ENCODE data around the gene NUP62. TPM values are rescaled to one million over a fixed set of nuclear protein-coding genes. Genes with fewer than 3 reads are reported as not detected.

NUP62 gene
- polyA plus RNA-seq, 1 donor (not counting 4 experiments of a cell fraction or from before 2014, with no cell fraction given) = 12.9 TPM

GRCh38 chr19:49904136-49904535, 25.2 kb downstream of the NUP62 start:
- TF ChIP-seq EZH2 (IDR thresholded peaks at IDR 0.05; ENCODE audit: low read length) (no peak), CTCF (optimal IDR thresholded peaks at IDR 0.05 in 1 of 3, IDR thresholded peaks at IDR 0.05 in 1 of 3, conservative IDR thresholded peaks at IDR 0.05 in 1 of 3; ENCODE audit: extremely low read depth in 1 of 3, insufficient read depth in 2 of 3, low read length in 3 of 3) (no peak)
- Histone ChIP-seq H3K4me2 (ENCODE audit: control insufficient read depth, extremely low read depth, insufficient read depth, low read depth, low read length) (no peak overlapping the region), H3K9ac (ENCODE audit: control insufficient read depth, extremely low read depth, insufficient read depth, low read length) (no peak overlapping the region), H3K27ac (ENCODE audit: control insufficient read depth, insufficient read depth, low read length) (no peak overlapping the region), H3K36me3 (ENCODE audit: control insufficient read depth in 2 of 2, extremely low read depth in 1 of 2, insufficient read depth in 2 of 2, low read length in 2 of 2) (peaks cover 10 to 16% of the 10 kb centered on the region in 2 experiments), H3K79me2 (ENCODE audit: control insufficient read depth, insufficient read depth, low read length) (no peaks in the 10 kb centered on the region), H3K9me1 (ENCODE audit: control insufficient read depth, extremely low read depth, insufficient read depth, low read length) (no peaks in the 10 kb centered on the region), H2AFZ (ENCODE audit: control insufficient read depth, low read length) (no peak overlapping the region), H3K27me3 (ENCODE audit: control insufficient read depth, extremely low read depth, insufficient read depth, low read length) (no peaks in the 10 kb centered on the region), H3K4me1 (ENCODE audit: control insufficient read depth, extremely low read depth, insufficient read depth, low read length) (no peaks in the 10 kb centered on the region), H3K9me3 (ENCODE audit: control insufficient read depth, low read depth, low read length) (no peaks in the 10 kb centered on the region), H3K4me3 (ENCODE audit: control insufficient read depth in 2 of 3, extremely low read depth in 1 of 3, insufficient read depth in 2 of 3, low read depth in 1 of 3, low read length in 3 of 3) (no peak overlapping the region), H4K20me1 (ENCODE audit: control insufficient read depth, extremely low read depth, insufficient read depth, low read length) (no peaks in the 10 kb centered on the region)
- DNase-seq (ENCODE audit: low read depth, low spot score) (no peak), FAIRE-seq (no peak)
- dilution Hi-C loops (cut with MboI; ENCODE audit: extremely low pct_ligation_motif_present, low sequenced_read_pairs) = no loop called here

- H4K20me1 ChIP-seq (ENCODE audit: control insufficient read depth, extremely low read depth, insufficient read depth, low read length) = no peaks in the 10 kb centered on the region
- TF ChIP-seq CTCF (optimal IDR thresholded peaks at IDR 0.05 in 1 of 3, IDR thresholded peaks at IDR 0.05 in 1 of 3, conservative IDR thresholded peaks at IDR 0.05 in 1 of 3; ENCODE audit: extremely low read depth in 1 of 3, insufficient read depth in 2 of 3, low read length in 3 of 3) = no peak
- TF ChIP-seq EZH2 (IDR thresholded peaks at IDR 0.05; ENCODE audit: low read length) = no peak
- no peak within 1 kb of the TSS for H2AFZ ChIP-seq (ENCODE audit: control insufficient read depth, low read length)
- DNase-seq (ENCODE audit: low read depth, low spot score) (no peak), FAIRE-seq (no peak)
- no peak within 1 kb of the TSS for H3K4me3 ChIP-seq (ENCODE audit: control insufficient read depth in 2 of 3, extremely low read depth in 1 of 3, insufficient read depth in 2 of 3, low read depth in 1 of 3, low read length in 3 of 3)
- H3K36me3 ChIP-seq (ENCODE audit: control insufficient read depth in 2 of 2, extremely low read depth in 1 of 2, insufficient read depth in 2 of 2, low read length in 2 of 2) = no peaks in the 10 kb centered on the region
- H3K27me3 ChIP-seq (ENCODE audit: control insufficient read depth, extremely low read depth, insufficient read depth, low read length) = peaks cover 18% of the 10 kb centered on the region
- H3K9ac ChIP-seq (ENCODE audit: control insufficient read depth, extremely low read depth, insufficient read depth, low read length) = peak within 1 kb of the TSS; percentile 19
- peak within 1 kb of the TSS; percentile 27 for H3K4me2 ChIP-seq (ENCODE audit: control insufficient read depth, extremely low read depth, insufficient read depth, low read depth, low read length)
- peaks cover 4% of the 10 kb centered on the region for H3K4me1 ChIP-seq (ENCODE audit: control insufficient read depth, extremely low read depth, insufficient read depth, low read length)
- dilution Hi-C loops (cut with MboI; ENCODE audit: extremely low pct_ligation_motif_present, low sequenced_read_pairs) = no loop called here
- no peak within 1 kb of the TSS for H3K27ac ChIP-seq (ENCODE audit: control insufficient read depth, insufficient read depth, low read length)
- no peaks in the 10 kb centered on the region for H3K79me2 ChIP-seq (ENCODE audit: control insufficient read depth, insufficient read depth, low read length)
- H3K9me3 ChIP-seq (ENCODE audit: control insufficient read depth, low read depth, low read length) = no peaks in the 10 kb centered on the region
- no peaks in the 10 kb centered on the region for H3K9me1 ChIP-seq (ENCODE audit: control insufficient read depth, extremely low read depth, insufficient read depth, low read length)
These were observed 32.3 kb downstream of the NUP62 start, which contains the start of gene IL4I1 for GRCh38 chr19:49896863-49897621. IL4I1 (minus strand) TSS chr19:49896887; CDS start chr19:49896160, 727 bp downstream.

All from keratinocyte (primary cell).